Caco-2 (cell line): Measurements from ENCODE around the gene C11orf86. TPM values are rescaled to one million over a fixed set of nuclear protein-coding genes. Genes with fewer than 3 reads are reported as not detected.
"Not testable (repeated sequence)": the region's sequence is repeated elsewhere in the genome, so short reads cannot be mapped to it uniquely, and the experiment has no call there.

ENCODE experiments used
- BruUV-seq: library from RNA; stranded (reverse); fragments of 400-500 nt; replicated peaks from 2 replicates; lab custom pipeline; 2021; lab: Mats Ljungman, UMichigan
- CTCF ChIA-PET: fragments of 300-600 bp; sonication (Branson Sonifier 250); formaldehyde crosslinking; loops from one replicate; lab custom pipeline; 2022; ENCODE audit warnings: antibody characterized with exemption; lab: Charles Lee
- POLR2A ChIA-PET: fragments of 300-600 bp; sonication (Branson Sonifier 250); formaldehyde crosslinking; loops from one replicate; lab custom pipeline; 2022; ENCODE audit warnings: antibody characterized with exemption; lab: Charles Lee
- DNase-seq, 2 experiments: peaks; one replicate each; pipeline versions ENCODE4 v3.0.0 to v3.0.0-alpha.2; 2020 to 2022
- H3K27me3 ChIP-seq: replicated peaks from 2 replicates; pipeline ENCODE4 v1.6.0; 2011; ENCODE audit warnings: low read length; ENCODE audit not compliant: control insufficient read depth, insufficient read depth
- H3K36me3 ChIP-seq: 2 replicates; pipeline ENCODE4 v1.5.1; 2011; ENCODE audit warnings: low read length; ENCODE audit not compliant: control insufficient read depth, insufficient read depth
- H3K4me1 ChIP-seq: fragments of 250-450 bp; sonication (Bioruptor Pico); 2 replicates; pipeline ENCODE4 v1.5.1; 2020; ENCODE audit warnings: mild to moderate bottlenecking
- H3K4me3 ChIP-seq: 2 replicates; pipeline ENCODE4 v1.5.1; 2011; ENCODE audit warnings: low read depth, mild to moderate bottlenecking, control low read depth, low read length
- H3K9me3 ChIP-seq: fragments of 250-450 bp; sonication (Bioruptor Pico); 2 replicates; pipeline ENCODE4 v1.5.1; 2020; ENCODE audit warnings: mild to moderate bottlenecking, moderate library complexity
- H3K27ac Mint-ChIP-seq: one replicate; pipeline ENCODE4 v1.8.0; 2022; ENCODE audit warnings: mixed read lengths; ENCODE audit not compliant: unreplicated experiment
- H3K27me3 Mint-ChIP-seq: one replicate; pipeline ENCODE4 v1.8.0; 2022; ENCODE audit warnings: mixed read lengths; ENCODE audit not compliant: insufficient read depth, unreplicated experiment
- H3K36me3 Mint-ChIP-seq: one replicate; pipeline ENCODE4 v1.8.0; 2022; ENCODE audit warnings: mild to moderate bottlenecking, mixed read lengths; ENCODE audit not compliant: insufficient read depth, unreplicated experiment
- H3K4me1 Mint-ChIP-seq: one replicate; pipeline ENCODE4 v1.8.0; 2022; ENCODE audit warnings: low read depth, mixed read lengths; ENCODE audit not compliant: unreplicated experiment
- H3K4me3 Mint-ChIP-seq: one replicate; pipeline ENCODE4 v1.8.0; 2022; ENCODE audit warnings: mild to moderate bottlenecking, moderate library complexity, mixed read lengths; ENCODE audit not compliant: unreplicated experiment
- H3K9me3 Mint-ChIP-seq: one replicate; pipeline ENCODE4 v1.8.0; 2022; ENCODE audit warnings: mixed read lengths; ENCODE audit not compliant: unreplicated experiment
- intact Hi-C: fragments of 100-400 bp; cut with micrococcal nuclease; formaldehyde crosslinking; loops from one replicate; pipeline ENCODE4 v1.10.0; 2022; ENCODE audit not compliant: unreplicated experiment
- total RNA-seq: library from RNA; stranded (reverse); gene quantifications from 2 replicates; pipeline ENCODE4 v1.2.3, GENCODE V29; 2022
- TF ChIP-seq, protein P1 (sequence below), 2 experiments: fragments of 200-600 bp in 1 of 2; IDR thresholded peaks; 1 replicate in 1 of 2; 2 replicates in 1 of 2; pipeline versions ENCODE4 v1.5.1 to v1.8.0; 2011 to 2022; ENCODE audit warnings: antibody characterized with exemption in 1 of 2, control low read depth in 1 of 2, inconsistent platforms in 1 of 2, low read depth in 1 of 2, low read length in 1 of 2, mild to moderate bottlenecking in 1 of 2, moderate library complexity in 1 of 2; ENCODE audit not compliant: insufficient read depth in 1 of 2, severe bottlenecking in 1 of 2, unreplicated experiment in 1 of 2

The C11orf86 gene
- total RNA-seq, 1 experiment from 2014 or later: not detected

DNA sequence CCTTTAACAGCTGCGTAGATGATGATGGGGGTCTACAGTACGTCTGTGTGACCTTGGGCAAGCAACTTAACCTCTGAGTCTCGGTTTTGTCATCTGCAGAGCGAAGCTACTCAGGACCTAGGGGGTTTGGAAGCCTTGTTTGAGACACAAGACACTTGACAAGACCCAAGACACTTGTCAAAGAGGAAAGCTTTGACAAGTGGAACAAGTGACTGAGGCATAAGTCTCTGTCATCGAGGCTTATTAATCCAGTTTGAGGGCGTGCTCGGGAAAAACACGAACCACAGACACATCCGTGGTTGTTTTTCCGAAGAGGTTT, 16.2 kb upstream of the C11orf86 start:
- intact Hi-C loops: loop anchor here (1.0 to 5.0 kb wide), 4 partner anchors 9 to 162 kb away; no protein-coding TSS in a partner anchor
- Mint-ChIP-seq H3K4me3 (peak overlapping the region; percentile 77), H3K27ac (peak overlapping the region; percentile 64), H3K27me3 (no peaks in the 10 kb centered on the region), H3K36me3 (peaks cover 13% of the 10 kb centered on the region), H3K9me3 (no peaks in the 10 kb centered on the region), H3K4me1 (peaks cover 22% of the 10 kb centered on the region)
- ChIA-PET CTCF (interaction anchor here (0.6 to 1.9 kb wide), 12 partner anchors 9 to 1071 kb away, joined by 3 to 11 read pairs (median 4); partner anchors contain the start of genes FIBP and RBM4B), POLR2A (interaction anchor here (0.5 to 2.3 kb wide), 14 partner anchors 9 to 493 kb away, joined by 3 to 16 read pairs (median 8); partner anchors contain the start of gene RBM14)
- BruUV-seq: TSS peak; percentile 85
- H3K9me3 ChIP-seq: no peaks in the 10 kb centered on the region
- H3K27me3 ChIP-seq: no peaks in the 10 kb centered on the region
- H3K36me3 ChIP-seq: no peaks in the 10 kb centered on the region; the same call in 1 of the 2 replicates
- H3K4me1 ChIP-seq: peaks cover 12% of the 10 kb centered on the region
- no peak for DNase-seq
- TF ChIP-seq, protein P1, sequence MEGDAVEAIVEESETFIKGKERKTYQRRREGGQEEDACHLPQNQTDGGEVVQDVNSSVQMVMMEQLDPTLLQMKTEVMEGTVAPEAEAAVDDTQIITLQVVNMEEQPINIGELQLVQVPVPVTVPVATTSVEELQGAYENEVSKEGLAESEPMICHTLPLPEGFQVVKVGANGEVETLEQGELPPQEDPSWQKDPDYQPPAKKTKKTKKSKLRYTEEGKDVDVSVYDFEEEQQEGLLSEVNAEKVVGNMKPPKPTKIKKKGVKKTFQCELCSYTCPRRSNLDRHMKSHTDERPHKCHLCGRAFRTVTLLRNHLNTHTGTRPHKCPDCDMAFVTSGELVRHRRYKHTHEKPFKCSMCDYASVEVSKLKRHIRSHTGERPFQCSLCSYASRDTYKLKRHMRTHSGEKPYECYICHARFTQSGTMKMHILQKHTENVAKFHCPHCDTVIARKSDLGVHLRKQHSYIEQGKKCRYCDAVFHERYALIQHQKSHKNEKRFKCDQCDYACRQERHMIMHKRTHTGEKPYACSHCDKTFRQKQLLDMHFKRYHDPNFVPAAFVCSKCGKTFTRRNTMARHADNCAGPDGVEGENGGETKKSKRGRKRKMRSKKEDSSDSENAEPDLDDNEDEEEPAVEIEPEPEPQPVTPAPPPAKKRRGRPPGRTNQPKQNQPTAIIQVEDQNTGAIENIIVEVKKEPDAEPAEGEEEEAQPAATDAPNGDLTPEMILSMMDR (IDR thresholded peaks at IDR 0.05; ENCODE audit: insufficient read depth in 1 of 2, low read depth in 1 of 2, low read length in 1 of 2, severe bottlenecking in 1 of 2, unreplicated experiment in 1 of 2): no peak
- peak overlapping the region; percentile 44 for H3K4me3 ChIP-seq

DNA sequence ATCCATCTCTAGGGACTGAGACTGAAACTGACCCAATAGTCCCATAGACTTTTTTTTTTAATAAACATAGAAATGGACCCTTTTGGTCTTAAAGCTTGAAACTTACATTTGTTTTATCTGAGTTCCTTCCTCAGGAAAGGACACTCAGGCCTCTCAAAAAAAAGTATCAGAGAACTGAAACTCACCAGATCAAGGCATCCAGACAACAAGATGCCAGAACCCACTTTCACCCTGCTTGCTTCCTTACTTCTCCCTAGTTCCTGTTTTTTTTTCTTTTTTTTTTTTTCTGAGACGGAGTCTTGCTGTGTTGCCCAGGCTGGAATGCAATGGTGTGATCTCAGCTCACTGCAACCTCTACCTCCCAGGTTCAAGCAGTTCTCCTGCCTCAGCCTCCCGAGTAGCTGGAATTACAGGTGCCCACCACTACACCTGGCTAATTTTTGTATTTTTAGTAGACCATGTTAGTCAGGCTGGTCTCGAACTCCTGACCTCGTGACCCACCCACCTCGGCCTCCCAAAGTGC, 13.4 kb upstream of the C11orf86 start:
- H3K9me3 ChIP-seq, BruUV-seq, CTCF ChIA-PET, DNase-seq, H3K27me3 Mint-ChIP-seq, H3K27me3 ChIP-seq, H3K36me3 Mint-ChIP-seq, intact Hi-C loops, H3K27ac Mint-ChIP-seq, H3K36me3 ChIP-seq, H3K4me3 Mint-ChIP-seq, H3K4me3 ChIP-seq, H3K9me3 Mint-ChIP-seq, POLR2A ChIA-PET: not testable (repeated sequence)
- peaks cover 22% of the 10 kb centered on the region for H3K4me1 ChIP-seq
- H3K4me1 Mint-ChIP-seq: peaks cover 25% of the 10 kb centered on the region

DNA sequence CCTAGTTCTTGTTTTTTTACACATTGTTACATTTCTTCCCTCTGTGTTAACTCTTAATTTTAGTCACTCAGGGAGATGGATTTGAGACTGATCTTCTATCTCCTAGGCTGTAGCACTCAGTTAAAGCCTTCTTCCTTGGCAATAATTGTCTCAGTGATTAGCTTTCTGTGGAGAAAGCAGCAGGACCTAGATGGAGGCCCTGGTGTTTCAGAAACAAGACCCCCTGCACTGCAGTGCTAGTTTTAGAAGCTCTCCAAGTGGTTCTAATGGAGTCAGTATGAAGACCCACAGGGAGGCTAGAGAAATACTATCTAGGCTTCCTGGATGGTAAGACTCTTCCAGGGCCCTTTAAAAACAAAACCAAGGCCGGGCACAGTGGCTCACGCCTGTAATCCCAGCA, 12.9 kb upstream of the C11orf86 start:
- TF ChIP-seq, protein P1 (IDR thresholded peaks at IDR 0.05; ENCODE audit: insufficient read depth in 1 of 2, low read depth in 1 of 2, low read length in 1 of 2, severe bottlenecking in 1 of 2, unreplicated experiment in 1 of 2): no peak
- ChIA-PET POLR2A (no interaction called here), CTCF (interaction anchor here (1.4 kb wide), 1 partner anchor 14 kb away, joined by 5 read pairs; no protein-coding TSS in a partner anchor)
- Mint-ChIP-seq H3K9me3 (no peaks in the 10 kb centered on the region), H3K36me3 (peaks cover 8% of the 10 kb centered on the region), H3K27me3 (no peaks in the 10 kb centered on the region), H3K27ac (no peak overlapping the region), H3K4me3 (no peak overlapping the region), H3K4me1 (peaks cover 20% of the 10 kb centered on the region)
- Histone ChIP-seq H3K36me3 (no peaks in the 10 kb centered on the region), H3K4me3 (no peak overlapping the region), H3K4me1 (peaks cover 22% of the 10 kb centered on the region), H3K9me3 (no peaks in the 10 kb centered on the region), H3K27me3 (no peaks in the 10 kb centered on the region)
- no peak for DNase-seq
- intact Hi-C loops: no loop called here
- no TSS peak for BruUV-seq
